Peyer's patch (tissue), 4 donors: ENCODE data around the gene IFRD2. TPM values are rescaled to one million over a fixed set of nuclear protein-coding genes. Genes with fewer than 3 reads are reported as not detected.
A peak's percentile ranks its signal among the peaks of the same experiment; 100 is the strongest.

Experiments
- DNase-seq, 3 donors: peaks; one replicate each; pipeline ENCODE4 v3.0.0-alpha.2; 2017 to 2019
- H3K27ac ChIP-seq, 4 donors: fragments of 200-600 bp; sonication (generic); one replicate each; pipeline ENCODE4 v1.5.1; 2016 to 2019
- H3K27me3 ChIP-seq, 2 donors: fragments of 200-600 bp; sonication (generic); one replicate each; pipeline ENCODE4 v1.5.1; 2019
- H3K36me3 ChIP-seq, 3 donors: fragments of 200-600 bp; sonication (generic); one replicate each; pipeline ENCODE4 v1.5.1; 2016 to 2019
- H3K4me1 ChIP-seq, 4 donors: fragments of 200-600 bp; sonication (generic); one replicate each; pipeline ENCODE4 v1.5.1; 2016 to 2019
- H3K4me3 ChIP-seq, 4 donors: fragments of 200-600 bp; sonication (generic); 1 replicate in 3 of 4; 2 replicates in 1 of 4; pipeline ENCODE4 v1.5.1; 2016 to 2019; ENCODE audit warnings: mild to moderate bottlenecking in 1 of 4
- H3K9me3 ChIP-seq, 4 donors: fragments of 200-600 bp; sonication (generic); one replicate each; pipeline ENCODE4 v1.5.1; 2016 to 2019; ENCODE audit warnings: mild to moderate bottlenecking in 1 of 4
- POLR2A ChIP-seq, 2 donors: fragments of 450-650 bp; IDR thresholded peaks; one replicate each; pipeline ENCODE4 v1.5.1; 2017; ENCODE audit warnings: antibody characterized with exemption in 2 of 2, mild to moderate bottlenecking in 2 of 2, moderate library complexity in 2 of 2
- total RNA-seq, 4 donors: library from RNA; depleted of rRNA; stranded (reverse); fragments of >200 nt; gene quantifications; one replicate each; pipeline ENCODE4 v1.1.0, GENCODE V29; 2016
- TF ChIP-seq, protein P1 (sequence below), 6 experiments: fragments of 450-650 bp in 4 of 6; fragments of 200-600 bp in 2 of 6; sonication (generic) in 1 of 6; IDR thresholded peaks; one replicate each; pipeline ENCODE4 v1.5.1; 2017 to 2019; ENCODE audit warnings: antibody characterized with exemption in 6 of 6, mild to moderate bottlenecking in 3 of 6, moderate library complexity in 1 of 6

Gene IFRD2
- total RNA-seq, 4 donors from 2014 or later, result 75.5 to 205 (median 140) TPM

DNA sequence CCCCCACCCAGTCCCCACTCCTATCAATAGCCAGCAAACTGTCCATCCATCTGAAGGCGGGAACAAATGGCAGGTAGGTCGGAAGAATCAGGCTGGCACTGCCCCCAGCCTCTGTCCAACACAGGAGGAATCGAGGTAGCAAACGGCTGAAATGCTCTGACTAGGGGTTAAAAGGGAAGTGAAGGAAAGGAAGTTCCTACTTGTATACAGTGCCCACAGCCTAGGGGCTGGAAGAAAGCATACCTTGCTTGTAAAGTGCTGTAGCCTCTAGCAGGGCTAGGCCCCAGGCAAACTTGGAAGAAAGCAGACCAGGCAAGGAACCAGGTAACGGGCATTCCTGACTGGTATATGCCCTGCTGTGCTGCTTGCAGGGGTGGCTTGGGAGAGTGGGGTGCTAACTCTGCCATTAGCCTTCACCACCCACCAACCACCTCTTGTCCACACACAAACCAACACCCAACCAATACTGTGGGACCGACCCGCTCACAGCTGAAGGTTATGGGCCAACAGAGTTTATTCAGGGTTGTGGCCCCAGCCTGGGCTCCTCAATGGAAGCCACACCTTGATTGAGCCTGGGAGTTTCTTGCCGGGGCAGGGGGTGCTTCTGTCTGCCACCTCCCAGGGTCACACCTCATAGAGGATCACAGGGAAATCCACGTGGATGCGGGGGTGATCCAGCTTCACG lies 33.4 kb upstream of the IFRD2 start:
- no peaks in the 10 kb centered on the region for H3K27me3 ChIP-seq
- H3K4me3 ChIP-seq, result no peak overlapping the region
- H3K27ac ChIP-seq, result peak overlapping the region in 1 of 4 donors; percentile 91
- H3K9me3 ChIP-seq, result no peaks in the 10 kb centered on the region
- no peak for DNase-seq
- H3K4me1 ChIP-seq, result peaks cover 4 to 37% (median 18%) of the 10 kb centered on the region in 4 donors
- H3K36me3 ChIP-seq, result peaks cover 0 to 26% (median 0%) of the 10 kb centered on the region in 3 donors
- no peak for TF ChIP-seq POLR2A (IDR thresholded peaks at IDR 0.05)
- TF ChIP-seq, protein P1, sequence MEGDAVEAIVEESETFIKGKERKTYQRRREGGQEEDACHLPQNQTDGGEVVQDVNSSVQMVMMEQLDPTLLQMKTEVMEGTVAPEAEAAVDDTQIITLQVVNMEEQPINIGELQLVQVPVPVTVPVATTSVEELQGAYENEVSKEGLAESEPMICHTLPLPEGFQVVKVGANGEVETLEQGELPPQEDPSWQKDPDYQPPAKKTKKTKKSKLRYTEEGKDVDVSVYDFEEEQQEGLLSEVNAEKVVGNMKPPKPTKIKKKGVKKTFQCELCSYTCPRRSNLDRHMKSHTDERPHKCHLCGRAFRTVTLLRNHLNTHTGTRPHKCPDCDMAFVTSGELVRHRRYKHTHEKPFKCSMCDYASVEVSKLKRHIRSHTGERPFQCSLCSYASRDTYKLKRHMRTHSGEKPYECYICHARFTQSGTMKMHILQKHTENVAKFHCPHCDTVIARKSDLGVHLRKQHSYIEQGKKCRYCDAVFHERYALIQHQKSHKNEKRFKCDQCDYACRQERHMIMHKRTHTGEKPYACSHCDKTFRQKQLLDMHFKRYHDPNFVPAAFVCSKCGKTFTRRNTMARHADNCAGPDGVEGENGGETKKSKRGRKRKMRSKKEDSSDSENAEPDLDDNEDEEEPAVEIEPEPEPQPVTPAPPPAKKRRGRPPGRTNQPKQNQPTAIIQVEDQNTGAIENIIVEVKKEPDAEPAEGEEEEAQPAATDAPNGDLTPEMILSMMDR (IDR thresholded peaks at IDR 0.05), result no peak

- peaks cover 4 to 41% (median 23%) of the 10 kb centered on the region in 4 donors for H3K4me1 ChIP-seq
- H3K27ac ChIP-seq, result peak overlapping the region in 1 of 4 donors; percentile 91
- H3K36me3 ChIP-seq, result peaks cover 0 to 20% (median 0%) of the 10 kb centered on the region in 3 donors
- DNase-seq, result no peak
- H3K4me3 ChIP-seq, result no peak overlapping the region
- TF ChIP-seq POLR2A (IDR thresholded peaks at IDR 0.05), result no peak
- TF ChIP-seq, protein P1 (IDR thresholded peaks at IDR 0.05), result no peak
- H3K9me3 ChIP-seq, result no peaks in the 10 kb centered on the region
- H3K27me3 ChIP-seq, result no peaks in the 10 kb centered on the region
Measured at GRCh38 chr3:50325113-50325480, 32.9 kb upstream of the IFRD2 start.

- peaks cover 0 to 14% (median 0%) of the 10 kb centered on the region in 3 donors for H3K36me3 ChIP-seq
- DNase-seq, result peak; percentile 68 to 85 (median 79)
- peak overlapping the region; percentile 1 to 91 (median 50) for H3K27ac ChIP-seq
- H3K4me3 ChIP-seq, result no peak overlapping the region
- TF ChIP-seq, protein P1 (IDR thresholded peaks at IDR 0.05), result peak; percentile 52 to 89 (median 82)
- TF ChIP-seq POLR2A (IDR thresholded peaks at IDR 0.05), result no peak
- peaks cover 4 to 47% (median 24%) of the 10 kb centered on the region in 4 donors for H3K4me1 ChIP-seq
- H3K27me3 ChIP-seq, result no peaks in the 10 kb centered on the region
- no peaks in the 10 kb centered on the region for H3K9me3 ChIP-seq
Measured at GRCh38 chr3:50324351-50325112, 32.3 kb upstream of the IFRD2 start.

GRCh38 chr3:50323614-50324199 lies 31.5 kb upstream of the IFRD2 start:
- DNase-seq, result peak in 1 of 3 donors; percentile 51
- TF ChIP-seq, protein P1 (IDR thresholded peaks at IDR 0.05), result peak in 1 of 6 experiments; percentile 8
- no peak for TF ChIP-seq POLR2A (IDR thresholded peaks at IDR 0.05)
- H3K27ac ChIP-seq, result peak overlapping the region; percentile 52 to 95 (median 90)
- H3K9me3 ChIP-seq, result no peaks in the 10 kb centered on the region
- no peaks in the 10 kb centered on the region for H3K27me3 ChIP-seq
- H3K4me3 ChIP-seq, result no peak overlapping the region
- peaks cover 0 to 16% (median 0%) of the 10 kb centered on the region in 3 donors for H3K36me3 ChIP-seq
- H3K4me1 ChIP-seq, result peaks cover 4 to 50% (median 23%) of the 10 kb centered on the region in 4 donors

DNA sequence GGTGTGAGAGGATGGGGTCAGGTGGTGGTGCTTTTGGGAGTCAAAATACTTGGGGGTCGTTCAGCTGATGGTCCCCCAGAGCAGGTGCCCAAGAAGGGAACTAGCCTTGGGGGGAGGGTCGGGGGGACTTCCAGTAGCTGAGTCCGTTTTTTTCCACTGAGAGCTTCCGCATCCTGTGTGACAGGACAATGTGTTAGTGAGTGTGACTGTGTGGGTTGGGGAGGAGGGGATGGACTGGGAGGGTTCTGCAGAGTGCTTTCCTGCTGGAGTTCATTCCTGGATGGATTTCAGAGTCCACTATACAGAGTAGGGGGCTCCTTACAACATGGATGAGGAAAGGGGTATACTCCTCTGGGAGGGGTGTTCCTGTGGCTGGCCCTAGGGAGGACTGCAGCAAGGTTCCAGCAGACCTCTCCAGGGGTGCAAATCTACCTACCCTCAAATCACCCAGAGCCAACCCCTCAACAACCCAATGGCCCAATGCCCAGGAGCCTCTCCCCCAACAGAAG lies 30.9 kb upstream of the IFRD2 start:
- Histone ChIP-seq H3K4me1 (peaks cover 4 to 52% (median 18%) of the 10 kb centered on the region in 4 donors), H3K36me3 (peaks cover 0 to 22% (median 0%) of the 10 kb centered on the region in 3 donors), H3K27me3 (no peaks in the 10 kb centered on the region), H3K27ac (peak overlapping the region; percentile 88 to 95 (median 90)), H3K9me3 (no peaks in the 10 kb centered on the region), H3K4me3 (no peak overlapping the region)
- no peak for DNase-seq
- TF ChIP-seq, protein P1 (IDR thresholded peaks at IDR 0.05), result no peak
- no peak for TF ChIP-seq POLR2A (IDR thresholded peaks at IDR 0.05)
